GM21367 (cell line): Measurements from ENCODE around the gene LRRC45.
"Not testable (repeated sequence)": the region's sequence is repeated elsewhere in the genome, so short reads cannot be mapped to it uniquely, and the experiment has no call there.

ENCODE experiments used
- ATAC-seq: cut with Tn5 transposase; IDR thresholded peaks from one replicate; pipeline ENCODE4 v1.9.1; 2021; ENCODE audit not compliant: unreplicated experiment

Gene LRRC45

DNA sequence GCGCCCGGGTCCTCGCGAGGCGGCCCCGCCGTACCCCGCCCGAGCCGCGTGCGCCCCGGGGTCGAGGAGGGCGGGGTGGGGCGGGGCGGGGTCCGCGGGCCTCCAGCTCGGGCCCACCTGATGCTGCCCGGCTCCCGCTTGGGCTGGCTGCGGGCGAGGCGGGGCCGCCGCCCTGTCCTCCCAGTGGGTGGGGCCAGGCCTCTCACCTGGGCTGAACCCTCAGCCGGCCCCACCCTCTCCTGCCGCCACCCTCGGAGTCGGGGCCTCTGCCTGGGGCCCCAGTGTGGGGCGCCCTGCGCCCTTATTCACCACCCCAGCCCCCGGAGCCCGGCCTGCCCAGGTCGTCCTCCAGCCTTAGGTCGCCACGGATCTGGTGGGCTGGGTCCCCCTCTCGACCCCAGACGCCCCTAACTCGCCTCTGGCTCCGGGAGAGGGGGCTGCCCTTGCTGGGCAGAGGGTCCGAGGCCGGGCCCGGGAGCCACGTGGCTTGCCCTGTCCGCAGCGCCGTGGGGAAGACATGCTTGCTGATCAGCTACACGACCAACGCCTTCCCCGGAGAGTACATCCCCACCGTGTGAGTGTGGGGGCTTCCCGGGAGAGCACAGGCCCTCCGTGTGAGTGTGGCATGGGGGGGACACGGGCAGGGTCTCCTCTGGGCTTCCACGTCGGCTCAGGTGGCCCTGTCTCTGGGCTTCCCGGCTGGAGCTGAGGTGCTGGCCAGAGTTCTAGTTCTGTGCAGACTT lies 9.0 kb downstream of the LRRC45 start:
- no peak for ATAC-seq

- no peak for ATAC-seq
Measured at GRCh38 chr17:82033359-82034085, 10.4 kb downstream of the LRRC45 start.

GRCh38 chr17:82034371-82035011 lies 11.4 kb downstream of the LRRC45 start:
- no peak for ATAC-seq

DNA sequence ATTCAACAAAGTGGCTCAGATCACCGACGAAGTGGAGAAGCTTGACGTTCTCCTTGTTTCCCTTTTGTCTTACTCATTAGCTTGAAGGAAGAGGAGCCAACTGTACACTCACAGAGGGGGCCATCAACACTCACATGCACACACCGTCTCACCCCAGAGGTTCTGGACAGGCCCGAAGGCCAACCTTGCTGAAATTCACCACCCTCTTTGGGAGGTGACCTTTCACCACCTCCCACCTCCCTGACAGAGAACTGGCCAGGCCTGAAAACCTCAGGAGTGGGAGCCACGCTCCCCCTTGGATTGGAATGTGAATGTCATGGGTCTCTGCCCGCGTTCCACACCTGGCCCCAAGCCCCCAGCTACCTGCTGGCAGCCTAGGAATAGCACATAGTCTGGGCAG lies 12.4 kb downstream of the LRRC45 start:
- ATAC-seq = no peak

GRCh38 chr17:82035956-82036633 lies 13.0 kb downstream of the LRRC45 start:
- ATAC-seq = no peak

GRCh38 chr17:82036634-82037091 lies 13.6 kb downstream of the LRRC45 start:
- no peak for ATAC-seq

DNA sequence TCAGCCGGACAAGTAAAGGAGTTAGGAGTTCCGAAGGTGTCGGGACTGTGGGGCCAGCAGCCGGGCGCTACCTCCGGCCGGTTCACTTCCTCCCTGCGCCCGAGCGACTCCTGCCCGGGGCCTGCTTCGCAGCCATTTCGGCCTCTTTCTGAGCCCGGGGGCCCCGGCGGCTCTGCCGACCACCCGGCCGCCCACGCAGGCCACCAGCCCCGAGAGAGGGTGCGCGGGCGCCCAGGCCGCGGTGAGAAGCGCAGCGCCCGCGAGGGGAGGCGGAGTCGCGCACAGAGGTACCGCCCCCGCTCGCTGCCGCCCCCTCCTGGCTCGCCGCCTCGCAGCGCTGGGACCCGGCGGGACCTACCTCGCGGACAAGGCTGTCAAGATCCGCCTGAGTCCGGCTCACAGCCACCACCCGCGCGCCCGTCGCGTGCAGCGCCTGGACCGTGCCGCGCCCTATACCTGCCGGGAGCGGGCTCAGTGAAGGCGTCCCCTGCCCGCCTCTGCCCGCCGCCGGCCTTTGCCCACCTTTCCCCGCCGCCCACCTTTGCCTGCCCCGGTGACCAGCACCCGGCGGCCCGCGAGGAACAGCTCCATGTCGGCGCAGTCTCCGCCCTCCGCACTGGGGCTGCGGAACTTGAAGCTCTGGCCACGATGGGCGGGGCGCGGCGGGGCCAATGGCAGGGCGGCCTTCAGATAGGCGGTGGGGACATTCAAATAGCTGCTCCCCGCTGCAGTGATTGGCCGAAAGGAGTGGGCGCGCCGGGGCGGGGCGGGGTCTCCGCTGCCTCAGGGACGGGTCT lies 14.2 kb downstream of the LRRC45 start, which contains the start of gene DCXR:
DCXR (minus strand) TSS at position 606 of the 797 bp plus-strand sequence; CDS start at position 591, 15 bp downstream.
- ATAC-seq = peak; percentile 83

DNA sequence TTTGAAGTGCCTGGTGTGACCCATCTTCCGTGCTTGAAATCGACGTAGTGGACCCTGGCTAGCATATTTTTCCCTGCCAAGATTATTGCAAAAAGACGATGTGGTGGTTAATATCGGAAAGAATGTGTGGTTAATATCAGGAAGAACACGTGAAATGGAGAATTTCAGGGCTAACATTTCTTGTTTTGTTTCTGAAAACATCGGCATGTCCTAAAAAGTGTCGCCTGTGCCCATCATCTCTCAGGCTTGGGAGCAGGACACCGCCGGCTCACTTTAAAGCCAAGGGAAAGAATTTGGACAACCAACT lies 14.7 kb downstream of the LRRC45 start:
- no peak for ATAC-seq

- not testable (repeated sequence) for ATAC-seq
Measured at GRCh38 chr17:82038796-82039409, 15.8 kb downstream of the LRRC45 start.

DNA sequence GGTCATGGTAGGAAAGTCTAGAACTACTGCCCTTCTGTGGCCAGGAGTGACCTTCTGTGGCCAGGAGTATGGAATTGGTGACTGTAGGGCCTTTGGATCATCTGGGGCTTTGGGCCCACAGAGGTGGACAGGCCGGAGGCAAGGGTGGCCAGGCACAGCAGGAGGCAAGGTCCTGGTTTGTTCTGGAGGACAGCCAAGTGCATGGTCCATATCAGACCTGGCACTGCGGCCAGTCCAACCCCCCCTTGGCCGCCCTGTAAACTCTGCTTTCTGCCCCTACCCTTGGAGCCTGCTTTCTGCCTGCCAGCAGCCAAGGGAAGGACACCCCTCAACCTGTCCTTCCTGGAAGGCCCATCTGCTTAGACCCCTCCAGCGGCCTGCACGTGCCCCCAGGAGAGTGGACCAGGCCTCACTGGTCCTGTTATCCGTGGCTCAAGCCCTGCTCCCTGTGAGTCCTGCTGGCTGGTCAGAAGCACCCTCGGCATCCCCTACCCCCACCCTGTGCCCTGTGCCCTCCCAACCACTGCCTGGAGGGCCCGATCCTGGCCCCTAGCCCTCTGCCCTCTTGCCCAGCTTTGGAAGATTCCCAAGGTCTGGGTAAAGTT lies 16.7 kb downstream of the LRRC45 start:
- no peak for ATAC-seq

DNA sequence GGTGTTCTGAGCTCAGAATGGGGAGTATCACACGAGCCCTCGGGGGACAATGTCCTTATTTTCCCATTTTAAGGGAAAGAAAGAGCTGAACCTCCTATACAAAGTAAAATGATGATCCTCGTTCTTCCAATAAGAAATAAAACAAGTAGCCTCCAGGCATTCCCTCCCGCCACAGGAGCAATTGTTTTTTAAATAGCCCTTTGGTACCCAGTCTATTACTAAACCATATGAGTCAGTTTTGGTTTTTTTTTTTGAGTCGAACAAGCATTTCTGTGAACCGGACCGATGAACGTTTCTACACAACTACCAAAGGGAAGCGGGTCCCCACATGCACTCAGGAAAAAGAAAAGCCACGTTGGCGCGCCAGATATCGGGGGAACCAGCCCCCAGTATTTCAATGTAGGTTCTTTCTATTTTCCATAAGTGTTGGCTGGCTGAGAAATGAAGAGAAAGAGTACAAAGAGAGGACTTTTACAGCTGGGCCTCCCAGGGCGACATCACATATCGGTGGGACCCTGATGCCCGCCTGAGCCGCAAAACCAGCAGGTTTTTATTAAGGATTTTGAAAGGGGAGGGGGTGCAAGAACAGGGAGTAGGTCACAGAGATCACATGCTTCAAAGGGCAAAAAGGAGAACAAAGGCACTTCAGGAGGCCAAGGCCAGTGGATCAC lies 18.2 kb downstream of the LRRC45 start:
- ATAC-seq = no peak

DNA sequence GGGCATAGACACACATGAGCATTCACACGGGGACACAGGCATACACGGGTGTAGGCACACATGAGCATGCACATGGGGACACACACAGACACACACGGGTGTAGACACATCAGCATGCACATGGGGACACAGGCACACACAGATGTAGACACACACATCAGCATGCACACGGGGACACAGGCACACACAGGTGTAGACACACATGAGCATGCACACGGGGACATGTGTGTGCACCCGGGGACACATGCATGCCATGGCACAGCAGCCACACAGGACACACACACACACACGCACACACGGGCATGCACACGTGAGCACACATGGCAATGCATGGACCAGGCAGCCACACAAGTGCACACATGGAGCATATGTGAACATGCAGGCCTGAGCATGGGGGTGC lies 19.5 kb downstream of the LRRC45 start:
- ATAC-seq = no peak

- no peak for ATAC-seq
Measured at GRCh38 chr17:82043507-82043906, 20.4 kb downstream of the LRRC45 start.

DNA sequence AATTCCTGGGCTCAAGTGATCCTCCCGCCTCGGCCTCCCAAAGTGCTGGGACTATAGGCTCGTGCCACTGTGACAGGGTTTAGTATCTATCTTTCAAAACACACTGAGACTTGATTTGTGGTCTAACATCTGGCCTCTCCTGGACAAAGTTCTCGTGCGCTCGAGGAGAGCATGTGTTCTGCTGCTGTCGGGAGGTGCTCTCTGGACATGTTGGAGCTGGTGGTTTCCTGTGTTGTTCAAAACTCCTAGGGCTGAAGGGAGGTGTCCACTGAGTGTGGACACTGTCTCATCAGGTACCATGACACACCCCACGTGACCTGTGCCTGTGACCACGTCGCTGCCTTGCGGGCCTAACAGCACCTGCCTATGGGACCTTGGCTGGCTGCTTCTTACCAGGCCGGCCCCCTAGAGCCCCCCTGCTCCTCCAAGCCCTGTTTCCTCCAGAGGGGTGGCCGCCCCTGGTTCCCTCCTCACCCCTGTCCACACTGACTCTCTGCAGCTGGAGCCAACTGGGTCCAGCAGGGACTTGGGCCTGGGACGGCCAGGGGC lies 22.9 kb downstream of the LRRC45 start:
- no peak for ATAC-seq

GRCh38 chr17:82046903-82047302 lies 23.8 kb downstream of the LRRC45 start:
- no peak for ATAC-seq

GRCh38 chr17:82047379-82047778 lies 24.3 kb downstream of the LRRC45 start:
- ATAC-seq = no peak

DNA sequence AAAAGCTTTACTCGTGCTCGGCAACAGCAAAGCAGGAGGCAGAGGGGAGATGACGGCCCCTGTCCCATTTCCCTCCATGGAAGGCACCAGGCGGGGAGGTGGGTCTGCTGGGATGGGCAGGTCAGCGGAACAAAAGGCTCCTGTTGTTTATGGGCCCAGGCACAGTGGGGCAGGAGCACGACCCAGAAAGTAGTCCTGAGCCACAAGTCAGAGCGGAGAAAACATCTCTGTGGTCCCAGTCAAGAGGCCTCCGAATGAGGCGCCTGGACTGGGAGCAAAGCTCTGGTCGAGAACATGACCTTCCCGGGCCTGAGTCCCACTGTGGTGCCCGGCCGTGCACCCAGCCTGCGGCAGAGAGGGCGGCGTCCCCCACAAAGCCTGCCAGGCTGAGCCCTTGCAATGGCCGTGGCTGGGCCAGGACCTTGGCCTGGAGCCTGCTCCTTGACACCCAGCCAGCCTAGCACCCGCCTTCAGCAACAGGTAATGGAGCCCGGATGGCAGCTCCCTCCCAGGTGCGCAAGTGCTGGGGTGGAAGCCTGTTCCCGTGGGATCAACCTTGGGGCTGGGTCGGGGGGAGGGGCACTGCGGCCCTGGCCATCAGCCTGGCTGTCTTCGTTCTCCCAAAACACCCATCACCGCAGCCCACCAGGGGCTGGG lies 24.9 kb downstream of the LRRC45 start:
- no peak for ATAC-seq

DNA sequence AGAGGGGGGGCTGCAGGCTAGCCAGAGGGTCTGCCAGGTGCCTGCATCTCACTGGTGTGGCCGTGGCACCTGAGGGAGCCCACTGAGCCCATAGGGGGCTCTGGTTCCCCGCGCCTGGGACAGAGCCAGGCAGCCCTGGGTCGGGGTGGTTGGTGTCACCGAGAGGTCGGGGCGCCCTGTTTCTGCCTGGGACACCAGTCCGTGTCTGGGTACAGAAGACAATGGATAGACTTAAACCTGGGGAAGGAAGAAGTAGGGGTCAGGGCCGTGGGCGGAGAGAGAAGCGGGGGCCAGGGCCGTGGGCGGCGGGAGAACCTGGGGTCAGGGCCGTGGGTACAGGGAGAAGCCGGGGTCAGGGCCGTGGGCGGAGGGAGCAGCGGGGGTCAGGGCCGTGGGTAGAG lies 25.5 kb downstream of the LRRC45 start:
- no peak for ATAC-seq
